HepG2 (cell line): ENCODE measurements around the gene ADAT3. TPM values are rescaled to one million over a fixed set of nuclear protein-coding genes. Genes with fewer than 3 reads are reported as not detected.

ENCODE experiments used
- AHR ChIP-seq: IDR thresholded peaks from 2 replicates; pipeline ENCODE4 v1.6.1; 2018; ENCODE audit warnings: missing genetic modification reagents, missing compliant biosample characterization
- AKAP8 ChIP-seq: sonication (generic); formaldehyde crosslinking; IDR thresholded peaks from 2 replicates; pipeline ENCODE4 v1.5.1; 2020; ENCODE audit warnings: mild to moderate bottlenecking, missing genetic modification reagents
- EHMT2 ChIP-seq: fragments of 200-600 bp; sonication (generic); IDR thresholded peaks from 2 replicates; pipeline ENCODE4 v1.7.0; 2017; ENCODE audit warnings: antibody characterized with exemption, low read depth, low read length, borderline replicate concordance
- ELF3 ChIP-seq: IDR thresholded peaks from 2 replicates; pipeline ENCODE4 v1.6.1; 2016; ENCODE audit warnings: missing genetic modification reagents, missing compliant biosample characterization
- GATA4 ChIP-seq: sonication (generic); IDR thresholded peaks from 2 replicates; pipeline ENCODE4 v1.6.1; 2016; ENCODE audit warnings: antibody characterized with exemption, low read depth, borderline replicate concordance
- GTF2F1 ChIP-seq: fragments of 150-350 bp; IDR thresholded peaks from 2 replicates; pipeline ENCODE4 v1.6.1; 2014; ENCODE audit warnings: low read length
- PPARG ChIP-seq: conservative IDR thresholded peaks from 2 replicates; pipeline ENCODE4 v1.6.1; 2016; ENCODE audit warnings: missing biosample characterization, missing genetic modification reagents
- RARG ChIP-seq: sonication (generic); formaldehyde crosslinking; IDR thresholded peaks from 2 replicates; pipeline ENCODE4 v1.4.0; 2020; ENCODE audit warnings: low read depth, mild to moderate bottlenecking, missing genetic modification reagents
- RFX3 ChIP-seq: IDR thresholded peaks from 2 replicates; pipeline ENCODE4 v1.6.1; 2016; ENCODE audit warnings: missing biosample characterization, missing genetic modification reagents
- SNAI1 ChIP-seq: sonication (generic); formaldehyde crosslinking; IDR thresholded peaks from 2 replicates; pipeline ENCODE4 v1.5.0; 2020; ENCODE audit warnings: mild to moderate bottlenecking, missing genetic modification reagents, borderline replicate concordance
- SNRNP70 ChIP-seq: fragments of 200-400 bp; formaldehyde crosslinking; IDR thresholded peaks from 2 replicates; pipeline ENCODE4 v1.6.1; 2017; ENCODE audit warnings: mild to moderate bottlenecking, low read depth, low read length, moderate library complexity
- SOX13 ChIP-seq, 3 experiments: fragments of 450-650 bp in 1 of 3; sonication (generic) in 1 of 3; formaldehyde crosslinking in 1 of 3; IDR thresholded peaks in 2 of 3; conservative IDR thresholded peaks in 1 of 3; 2 replicates each; pipeline versions ENCODE4 v1.5.0 to v1.6.1; 2016 to 2020; ENCODE audit warnings: antibody characterized with exemption in 1 of 3, mild to moderate bottlenecking in 1 of 3, missing compliant biosample characterization in 1 of 3, missing genetic modification reagents in 1 of 3, moderate library complexity in 1 of 3
- ZBTB37 ChIP-seq: sonication (generic); formaldehyde crosslinking; IDR thresholded peaks from 2 replicates; pipeline ENCODE4 v1.4.0; 2020; ENCODE audit warnings: mild to moderate bottlenecking, missing genetic modification reagents
- ZBTB8A ChIP-seq: sonication (generic); formaldehyde crosslinking; IDR thresholded peaks from 2 replicates; pipeline ENCODE4 v1.4.0; 2020; ENCODE audit warnings: mild to moderate bottlenecking, low read depth, missing genetic modification reagents, borderline replicate concordance
- ZNF124 ChIP-seq: sonication (generic); formaldehyde crosslinking; IDR thresholded peaks from 2 replicates; pipeline ENCODE4 v1.4.0; 2020; ENCODE audit warnings: missing genetic modification reagents
- ZNF138 ChIP-seq: sonication (generic); formaldehyde crosslinking; IDR thresholded peaks from 2 replicates; pipeline ENCODE4 v1.5.0; 2020; ENCODE audit warnings: mild to moderate bottlenecking, low read depth, missing genetic modification reagents
- ZNF17 ChIP-seq: sonication (generic); formaldehyde crosslinking; IDR thresholded peaks from 2 replicates; pipeline ENCODE4 v1.5.0; 2020; ENCODE audit warnings: mild to moderate bottlenecking, missing genetic modification reagents
- ZNF180 ChIP-seq: sonication (generic); formaldehyde crosslinking; IDR thresholded peaks from 2 replicates; pipeline ENCODE4 v1.4.0; 2020; ENCODE audit warnings: low read depth, missing genetic modification reagents, borderline replicate concordance
- ZNF207 ChIP-seq: fragments of 450-650 bp; IDR thresholded peaks from 2 replicates; pipeline ENCODE4 v1.6.1; 2016; ENCODE audit warnings: antibody characterized with exemption, borderline replicate concordance
- ZNF251 ChIP-seq: sonication (generic); formaldehyde crosslinking; IDR thresholded peaks from 2 replicates; pipeline ENCODE4 v1.9.0; 2021; ENCODE audit warnings: mild to moderate bottlenecking, missing genetic modification reagents
- ZNF616 ChIP-seq: sonication (generic); formaldehyde crosslinking; IDR thresholded peaks from 2 replicates; pipeline ENCODE4 v1.5.0; 2020; ENCODE audit warnings: low read depth, mild to moderate bottlenecking, missing genetic modification reagents
- ZNF710 ChIP-seq: sonication (generic); formaldehyde crosslinking; IDR thresholded peaks from 2 replicates; pipeline ENCODE4 v1.5.0; 2020; ENCODE audit warnings: mild to moderate bottlenecking, missing genetic modification reagents, borderline replicate concordance
- ZNF713 ChIP-seq: sonication (generic); formaldehyde crosslinking; IDR thresholded peaks from 2 replicates; pipeline ENCODE4 v1.4.0; 2020; ENCODE audit warnings: mild to moderate bottlenecking, missing genetic modification reagents
- ZNF770 ChIP-seq: sonication (generic); formaldehyde crosslinking; IDR thresholded peaks from 2 replicates; pipeline ENCODE4 v1.5.0; 2020; ENCODE audit warnings: mild to moderate bottlenecking, missing genetic modification reagents
- polyA plus RNA-seq, 8 experiments: library from polyadenylated mRNA; depleted of rRNA in 3 of 8; stranded (reverse) in 7 of 8; unstranded in 1 of 8; fragments of >200 nt; fragmentation: Illumina TruSeq in 4 of 8; extraction: Trizol in 4 of 8; gene quantifications; 2 replicates each; pipeline versions ENCODE4 v1.2.1 to v1.2.3, GENCODE V29; 2011 to 2016; ENCODE audit warnings: low read depth in 4 of 8, missing spikeins in 1 of 8, mixed read lengths in 1 of 8; ENCODE audit not compliant: insufficient read depth in 1 of 8
- total RNA-seq, 5 experiments: library from RNA; depleted of rRNA; stranded (reverse); fragments of >200 nt; fragmentation: Illumina TruSeq; extraction: Trizol; gene quantifications; 2 replicates each; pipeline ENCODE4 v1.2.3, GENCODE V29; 2016; ENCODE audit warnings: low read depth in 1 of 5

The ADAT3 gene
- total and polyA plus RNA-seq, 2 of the 13 experiments (the other 11 are each of a cell fraction or from before 2014, with no cell fraction given), result 0.95 to 3.5 TPM

GRCh38 chr19:1864480-1865171 is 40.6 kb upstream of the ADAT3 start (continued):
- no peak for TF ChIP-seq ZNF710 (CRISPR knock-in tag)
- TF ChIP-seq AKAP8, result peak; percentile 21; the same call in 1 of the 2 replicates
- no peak for TF ChIP-seq SOX13 (IDR thresholded peaks at IDR 0.05)
- TF ChIP-seq SOX13 (CRISPR knock-in tag; conservative IDR thresholded peaks at IDR 0.05 in 1 of 2, IDR thresholded peaks at IDR 0.05 in 1 of 2), result 0 out of 4 replicates have a peak, but pooled peaks of 1 of the 2 experiments have one; percentile 41
- no peak for TF ChIP-seq SNRNP70
- TF ChIP-seq SNAI1 (CRISPR knock-in tag), result no peak
- TF ChIP-seq ZNF138, result no peak
- TF ChIP-seq ELF3 (CRISPR knock-in tag), result 0 out of 2 replicates have a peak, but pooled peaks have one; percentile 37
- no peak for TF ChIP-seq GTF2F1
- 0 out of 2 replicates have a peak, but pooled peaks have one; percentile 3 for TF ChIP-seq ZNF124 (CRISPR knock-in tag)
- TF ChIP-seq ZNF207, result no peak
- TF ChIP-seq RARG, result no peak
- TF ChIP-seq ZNF17 (CRISPR knock-in tag), result no peak
- no peak for TF ChIP-seq ZBTB8A
- no peak for TF ChIP-seq ZNF180
- no peak for TF ChIP-seq ZNF713 (CRISPR knock-in tag)
- peak; percentile 58; the same call in 1 of the 2 replicates for TF ChIP-seq PPARG (CRISPR knock-in tag)
- TF ChIP-seq EHMT2, result no peak
- TF ChIP-seq ZBTB37 (CRISPR knock-in tag), result no peak
- TF ChIP-seq ZNF616 (CRISPR knock-in tag), result no peak
- TF ChIP-seq AHR, result no peak
- no peak for TF ChIP-seq ZNF251 (CRISPR knock-in tag)
- no peak for TF ChIP-seq RFX3 (CRISPR knock-in tag)
- TF ChIP-seq GATA4, result no peak
- peak; percentile 17; the same call in 1 of the 2 replicates for TF ChIP-seq ZNF770 (CRISPR knock-in tag)
